IMR-90 (cell line): ENCODE measurements around the gene PLEKHD1.

Experiments
- CHD1 ChIP-seq: IDR thresholded peaks from 2 replicates; pipeline ENCODE4 v1.6.1; 2012; ENCODE audit warnings: low read depth, low read length, improper control_type of control experiment
- CTCF ChIP-seq: conservative IDR thresholded peaks from 2 replicates; pipeline ENCODE4 v1.5.1; 2012; ENCODE audit warnings: mild to moderate bottlenecking, low read depth, low read length, improper control_type of control experiment
- MXI1 ChIP-seq: IDR thresholded peaks from 2 replicates; pipeline ENCODE4 v1.6.1; 2012; ENCODE audit warnings: low read depth, mild to moderate bottlenecking, low read length, moderate library complexity, borderline replicate concordance
- SMC3 ChIP-seq: fragments of 150-350 bp; IDR thresholded peaks from 2 replicates; pipeline ENCODE4 v1.6.1; 2016; ENCODE audit warnings: low read depth, mild to moderate bottlenecking, antibody characterized with exemption, low read length, moderate library complexity

DNA sequence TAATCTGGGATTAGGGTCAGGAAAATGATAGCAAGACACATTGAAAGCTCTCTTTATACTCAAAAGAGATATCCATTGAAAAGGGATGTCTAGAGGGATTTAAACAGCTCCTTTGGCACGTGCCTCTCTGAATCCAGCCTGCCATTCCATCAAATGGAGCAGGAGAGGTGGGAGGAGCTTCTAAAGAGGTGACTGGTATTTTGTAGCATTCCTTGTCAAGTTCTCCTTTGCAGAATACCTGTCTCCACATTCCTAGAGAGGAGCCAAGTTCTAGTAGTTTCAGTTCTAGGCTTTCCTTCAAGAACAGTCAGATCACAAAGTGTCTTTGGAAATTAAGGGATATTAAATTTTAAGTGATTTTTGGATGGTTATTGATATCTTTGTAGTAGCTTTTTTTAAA is 25.4 kb upstream of the PLEKHD1 start:
- TF ChIP-seq SMC3 (no peak), CTCF (no peak), CHD1 (no peak), MXI1 (no peak)
